Right cardiac atrium (tissue), 5 donors: ENCODE measurements around the gene POLD2. TPM values are rescaled to one million over a fixed set of nuclear protein-coding genes. Genes with fewer than 3 reads are reported as not detected.
A peak's percentile ranks its signal among the peaks of the same experiment; 100 is the strongest.
"Not testable (repeated sequence)": the region's sequence is repeated elsewhere in the genome, so short reads cannot be mapped to it uniquely, and the experiment has no call there.

Experiments
- ATAC-seq, 2 donors: fragments of 200-7000 bp; cut with Tn5 transposase; one replicate each; pipeline versions ENCODE4 v1.8.0 to v1.9.1; 2020; ENCODE audit warnings: moderate library complexity in 2 of 2, mild to moderate bottlenecking in 1 of 2
- DNase-seq, 3 donors: peaks; one replicate each; pipeline ENCODE4 v3.0.0-alpha.2; 2020
- H3K27ac ChIP-seq: one replicate; pipeline ENCODE4 v1.5.1; 2013; ENCODE audit warnings: mild to moderate bottlenecking, low read length, control low read depth, moderate library complexity
- H3K27me3 ChIP-seq: one replicate; pipeline ENCODE4 v1.6.1; 2013; ENCODE audit not compliant: control insufficient read depth, insufficient read depth
- H3K4me1 ChIP-seq: one replicate; pipeline ENCODE4 v1.6.1; 2013; ENCODE audit warnings: low read length; ENCODE audit not compliant: control insufficient read depth, insufficient read depth
- H3K4me3 ChIP-seq: one replicate; pipeline ENCODE4 v1.5.1; 2013; ENCODE audit warnings: low read length, control low read depth
- H3K9me3 ChIP-seq: one replicate; pipeline ENCODE4 v1.6.1; 2013; ENCODE audit warnings: low read length; ENCODE audit not compliant: control insufficient read depth
- WGBS: extraction: QIAGEN DNeasy Blood & Tissue Kit; methylation state at CpG from one replicate; pipeline ENCODE4 v1.1.7; 2013; 5-methylcytosine and 5-hydroxymethylcytosine counted together
- intact Hi-C, 4 donors: fragments of 100-400 bp; cut with DNase I; formaldehyde crosslinking; loops; one replicate each; pipeline versions ENCODE4 v1.11.0 to v1.14.0; 2022 to 2023
- long read RNA-seq, 4 donors: library from polyadenylated mRNA; unstranded; transcript quantifications; one replicate each; pipeline ENCODE4 v2.0.0, GENCODE V29; 2020 to 2021
- polyA plus RNA-seq: library from polyadenylated mRNA; stranded (reverse); fragments of 200-250 nt; gene quantifications from one replicate; pipeline ENCODE4 v1.2.3, GENCODE V29; 2013
- total RNA-seq, 4 donors: library from RNA; stranded (reverse); fragmentation: NEBNext Ultra II Directional; extraction: Animal tissue kit (Norgen Biotek cat#: 25700); gene quantifications; one replicate each; pipeline ENCODE4 v1.2.1, GENCODE V29; 2021
- donor health status: healthy with polysubstance abuse.
- donor health status: DM: no; HTN: yes; CAD: no.
- donor health status: DM: no; HTN: no; CAD: no.
- donor health status: DM: no; HTN: yes; CAD: no; lungs with severe emphysema.
- donor health status: DM: yes; HTN: yes; CAD: no.

The POLD2 gene
- 100 to 1,000 TPM in 1 of 4 donors, 10 to 100 TPM in 3; 85.8 to 110 (median 99.0) TPM for total RNA-seq
- polyA plus RNA-seq = 86.6 TPM
- long read RNA-seq, donor 1, transcript POLD2-207 (11 exons, 1,659 nt) = minor isoform, 24 of 309 reads
- long read RNA-seq, donor 1, transcript POLD2-218 (11 exons, 1,619 nt) = major isoform, 199 of 309 reads
- long read RNA-seq, donor 1, partial matches to known transcripts = 45 of 309 reads
- long read RNA-seq, donor 1, other reads (novel, unspliced or antisense) = 41 of 309 reads
- long read RNA-seq, donor 2, transcript POLD2-207 (11 exons, 1,659 nt) = minor isoform, 20 of 120 reads
- long read RNA-seq, donor 2, transcript POLD2-218 (11 exons, 1,619 nt) = major isoform, 69 of 120 reads
- long read RNA-seq, donor 2, partial matches to known transcripts = 13 of 120 reads
- long read RNA-seq, donor 2, other reads (novel, unspliced or antisense) = 17 of 120 reads
- long read RNA-seq, donor 3, transcript POLD2-218 (11 exons, 1,619 nt) = major isoform, 220 of 350 reads
- long read RNA-seq, donor 3, transcript POLD2-207 (11 exons, 1,659 nt) = minor isoform, 38 of 350 reads
- long read RNA-seq, donor 3, partial matches to known transcripts = 43 of 350 reads
- long read RNA-seq, donor 3, other reads (novel, unspliced or antisense) = 49 of 350 reads
- long read RNA-seq, donor 4, transcript POLD2-207 (11 exons, 1,659 nt) = minor isoform, 23 of 151 reads
- long read RNA-seq, donor 4, transcript POLD2-218 (11 exons, 1,619 nt) = major isoform, 89 of 151 reads
- long read RNA-seq, donor 4, partial matches to known transcripts = 17 of 151 reads
- long read RNA-seq, donor 4, other reads (novel, unspliced or antisense) = 21 of 151 reads

- under 1% methylated on average over 86 of the region's 86 CpGs for WGBS
- H3K9me3 ChIP-seq = no peaks in the 10 kb centered on the region
- ATAC-seq (peak; percentile 99), DNase-seq (peak; percentile 99 to 100 (median 99))
- H3K27me3 ChIP-seq = no peaks in the 10 kb centered on the region
- intact Hi-C loops = loop anchor here in 3 of 4 donors (5.0 kb wide), 1 partner anchor 41 kb away; the partner anchor contains the start of gene POLM (in 3 of the 3)
- peaks cover 7% of the 10 kb centered on the region for H3K4me1 ChIP-seq
- peak within 1 kb of the TSS; percentile 45 for H3K4me3 ChIP-seq
- peak within 1 kb of the TSS; percentile 85 for H3K27ac ChIP-seq
These were observed at the start of gene POLD2 for GRCh38 chr7:44123190-44124003. POLD2 (minus strand) TSS chr7:44123548; CDS start chr7:44122053, 1,495 bp downstream.

- ATAC-seq (no peak), DNase-seq (no peak)
- Histone ChIP-seq H3K9me3 (no peaks in the 10 kb centered on the region), H3K27me3 (no peaks in the 10 kb centered on the region), H3K27ac (no peak overlapping the region), H3K4me1 (no peaks in the 10 kb centered on the region), H3K4me3 (no peak overlapping the region)
- 72% methylated on average over 6 of the region's 6 CpGs for WGBS
- intact Hi-C loops = no loop called here
These were observed 49.6 kb upstream of the POLD2 start for GRCh38 chr7:44172803-44173424.

DNA sequence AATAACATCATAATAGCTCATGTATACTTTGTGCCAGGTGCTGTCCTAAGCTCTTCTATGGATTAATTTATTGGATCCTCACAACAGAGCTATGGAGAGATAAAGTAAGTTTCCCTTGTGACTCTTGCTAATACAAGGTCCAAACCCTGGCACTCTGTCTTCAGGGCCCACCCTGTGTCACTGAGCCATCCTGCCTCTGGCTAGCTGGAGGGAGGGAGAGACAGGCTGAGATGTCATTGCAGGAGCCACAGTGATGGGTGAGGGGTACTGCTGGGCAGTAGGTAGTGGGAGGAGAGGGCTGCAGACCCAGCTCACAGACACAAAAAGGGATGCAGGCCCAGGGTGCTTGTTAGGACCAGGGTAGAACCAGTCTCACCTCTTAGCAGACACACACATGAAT is 49.0 kb upstream of the POLD2 start:
- no peaks in the 10 kb centered on the region for H3K9me3 ChIP-seq
- no peak overlapping the region for H3K4me3 ChIP-seq
- no peaks in the 10 kb centered on the region for H3K27me3 ChIP-seq
- H3K27ac ChIP-seq = no peak overlapping the region
- intact Hi-C loops = no loop called here
- no peaks in the 10 kb centered on the region for H3K4me1 ChIP-seq
- ATAC-seq (no peak), DNase-seq (no peak)

GRCh38 chr7:44171901-44172300 is 48.6 kb upstream of the POLD2 start:
- 94% methylated on average over 9 of the region's 9 CpGs for WGBS
- intact Hi-C loops = not testable (repeated sequence)

DNA sequence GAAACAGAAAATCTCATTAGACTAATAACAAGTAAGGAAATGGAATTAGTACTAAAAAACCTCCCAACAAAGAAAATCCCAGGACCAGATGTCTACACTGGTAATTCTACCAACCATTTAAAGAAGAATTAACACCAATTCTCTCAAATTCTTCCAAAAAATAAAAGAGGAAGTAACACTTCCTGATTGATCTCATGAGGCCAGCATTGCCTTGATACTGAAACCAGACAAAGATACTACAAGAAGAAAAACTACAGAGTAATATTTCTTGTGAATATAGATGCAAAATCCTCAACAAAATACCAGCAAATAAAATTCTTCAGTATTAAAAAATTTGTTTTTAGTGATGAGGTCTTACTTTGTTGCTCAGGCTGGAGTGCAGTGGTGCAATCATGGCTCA is 44.6 kb upstream of the POLD2 start:
- no peak overlapping the region for H3K4me3 ChIP-seq
- DNase-seq (no peak), ATAC-seq (no peak)
- H3K4me1 ChIP-seq = no peaks in the 10 kb centered on the region
- no peaks in the 10 kb centered on the region for H3K27me3 ChIP-seq
- intact Hi-C loops = no loop called here
- H3K9me3 ChIP-seq = no peaks in the 10 kb centered on the region
- H3K27ac ChIP-seq = no peak overlapping the region

More at GRCh38 chr7:44171901-44172300, 48.6 kb upstream of the POLD2 start:
- not testable (repeated sequence) for H3K9me3 ChIP-seq, H3K4me1 ChIP-seq, H3K27ac ChIP-seq, H3K4me3 ChIP-seq, ATAC-seq, H3K27me3 ChIP-seq, DNase-seq

DNA sequence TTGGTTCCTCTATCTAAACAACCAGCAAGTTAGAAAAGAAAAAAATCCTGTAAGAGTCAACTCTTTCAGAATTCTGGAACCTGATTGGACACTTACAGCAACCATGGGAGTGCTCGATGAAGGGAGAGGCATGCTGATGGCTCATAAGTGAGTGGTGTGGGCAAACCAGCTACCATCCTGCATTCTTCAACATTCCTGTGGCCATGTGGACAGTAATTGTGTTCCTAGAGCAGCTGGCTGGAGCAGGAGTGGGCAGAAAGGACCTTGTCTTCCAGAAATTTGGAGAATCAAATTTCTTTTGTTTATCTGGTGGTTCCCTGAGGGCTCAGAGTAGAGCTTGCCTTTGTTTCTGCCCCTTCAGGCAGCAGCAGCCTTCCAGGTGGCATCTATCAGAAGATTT is 40.2 kb upstream of the POLD2 start:
- Histone ChIP-seq H3K4me1 (peaks cover 4% of the 10 kb centered on the region), H3K27ac (no peak overlapping the region), H3K27me3 (no peaks in the 10 kb centered on the region), H3K9me3 (no peaks in the 10 kb centered on the region), H3K4me3 (no peak overlapping the region)
- ATAC-seq (no peak), DNase-seq (no peak)
- WGBS = 66% methylated on average over 1 of the region's 1 CpG
- intact Hi-C loops = no loop called here

- no peak for DNase-seq
- no peaks in the 10 kb centered on the region for H3K27me3 ChIP-seq
- H3K27ac ChIP-seq = no peak overlapping the region
- intact Hi-C loops = no loop called here
- peak in 1 of 2 donors; percentile 17 for ATAC-seq
- 87% methylated on average over 1 of the region's 1 CpG for WGBS
- H3K9me3 ChIP-seq = no peaks in the 10 kb centered on the region
- peaks cover 4% of the 10 kb centered on the region for H3K4me1 ChIP-seq
- no peak overlapping the region for H3K4me3 ChIP-seq
These were observed 39.5 kb upstream of the POLD2 start for GRCh38 chr7:44162785-44163395.

DNA sequence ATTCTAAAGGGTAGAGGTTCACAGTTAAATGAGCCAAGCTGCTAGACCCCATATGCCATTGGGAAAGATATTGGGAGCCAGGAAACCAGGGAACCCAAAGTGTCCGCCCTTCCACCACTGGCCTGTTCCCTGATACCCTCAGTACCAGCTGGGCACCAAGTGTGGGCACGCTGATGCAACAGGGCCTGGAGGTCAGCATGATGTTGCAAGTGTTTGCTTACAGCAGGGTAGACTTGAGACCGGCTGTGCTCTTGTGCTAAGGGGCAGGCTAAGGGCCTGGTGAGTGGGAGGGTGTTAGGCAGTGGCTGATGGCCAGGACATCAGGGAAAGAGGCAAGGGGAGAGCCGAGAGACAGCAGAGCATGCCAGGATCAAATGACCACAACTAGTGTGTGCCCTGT is 38.8 kb upstream of the POLD2 start:
- peaks cover 4% of the 10 kb centered on the region for H3K4me1 ChIP-seq
- WGBS = 65% methylated on average over 4 of the region's 4 CpGs
- intact Hi-C loops = no loop called here
- no peaks in the 10 kb centered on the region for H3K27me3 ChIP-seq
- ATAC-seq (peak in 1 of 2 donors; percentile 36), DNase-seq (no peak)
- H3K4me3 ChIP-seq = no peak overlapping the region
- no peaks in the 10 kb centered on the region for H3K9me3 ChIP-seq
- H3K27ac ChIP-seq = no peak overlapping the region

GRCh38 chr7:44161371-44161770 is 38.0 kb upstream of the POLD2 start:
- Histone ChIP-seq H3K4me3 (no peak overlapping the region), H3K4me1 (peaks cover 4% of the 10 kb centered on the region), H3K9me3 (no peaks in the 10 kb centered on the region), H3K27me3 (no peaks in the 10 kb centered on the region), H3K27ac (no peak overlapping the region)
- WGBS = 97% methylated on average over 2 of the region's 2 CpGs
- ATAC-seq (no peak), DNase-seq (no peak)
- intact Hi-C loops = no loop called here
